ENCODE results near the gene TMEM116.
"Not testable (repeated sequence)": the region's sequence is repeated elsewhere in the genome, so short reads cannot be mapped to it uniquely, and the experiment has no call there.

The TMEM116 gene

DNA sequence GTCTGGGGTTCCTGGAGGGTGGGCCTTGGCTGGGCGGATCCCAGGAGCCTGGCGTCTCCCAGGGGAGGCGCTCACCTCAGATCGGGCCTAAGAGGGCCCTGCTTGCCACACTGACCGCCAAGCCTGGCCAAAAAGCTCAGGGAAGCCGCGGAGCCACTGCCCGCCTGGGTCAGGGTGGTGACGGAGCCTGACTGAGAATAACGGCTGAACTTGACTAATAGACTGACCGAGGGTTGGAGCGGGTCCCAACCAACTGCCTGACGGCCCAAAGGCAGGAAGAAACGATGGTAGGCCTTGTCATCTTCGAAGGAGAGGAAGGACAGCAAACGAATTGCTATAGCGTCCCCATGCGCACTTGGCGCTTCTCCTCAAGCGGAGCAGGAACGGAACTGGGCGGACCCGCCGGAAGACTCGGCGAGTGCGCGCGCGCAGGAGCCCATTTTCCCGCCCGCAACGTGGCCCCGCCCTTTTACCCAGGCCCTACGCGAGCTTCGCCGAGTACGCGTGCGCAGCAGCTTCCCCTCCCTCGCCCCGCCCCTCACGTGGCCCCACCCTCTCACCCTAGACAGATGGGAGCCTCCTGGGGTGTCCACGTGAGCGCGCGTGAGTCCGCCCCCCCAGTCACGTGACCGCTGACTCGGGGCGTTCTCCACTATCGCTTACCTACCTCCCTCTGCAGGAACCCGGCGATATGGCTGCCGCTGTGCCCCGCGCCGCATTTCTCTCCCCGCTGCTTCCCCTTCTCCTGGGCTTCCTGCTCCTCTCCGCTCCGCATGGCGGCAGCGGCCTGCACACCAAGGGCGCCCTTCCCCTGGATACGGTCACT, at the start of gene TMEM116, which contains the start of gene ERP29:
Gene TMEM116, minus strand, starts transcription at position 391 of the 826 bp plus-strand sequence. CDS start 7,895 bp downstream, outside the sequence.
Gene ERP29, plus strand, starts transcription at position 652 of the 826 bp plus-strand sequence. Its CDS starts 40 bp downstream, at position 692.
- peak; percentile 99 to 100 (median 100) for DNase-seq

DNA sequence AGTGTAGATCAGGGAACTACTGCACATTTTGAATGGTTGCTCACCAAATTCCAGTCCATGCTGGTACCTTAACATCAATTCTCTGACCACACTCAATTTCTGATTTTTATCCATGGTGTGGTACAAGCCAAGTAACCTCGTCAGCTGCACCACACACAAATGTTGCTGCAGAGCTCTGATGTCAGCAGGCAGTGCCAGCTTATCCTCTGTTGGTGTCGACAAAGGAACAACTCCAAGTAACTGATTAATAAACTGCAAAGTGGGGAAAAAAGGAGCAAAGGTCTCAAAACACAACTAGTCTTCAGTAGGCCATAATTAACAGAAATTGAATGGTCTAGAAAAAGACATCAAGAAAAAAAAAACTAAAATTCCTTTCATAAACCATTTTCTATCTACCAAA, 48.2 kb upstream of the TMEM116 start:
- DNase-seq = no peak

DNA sequence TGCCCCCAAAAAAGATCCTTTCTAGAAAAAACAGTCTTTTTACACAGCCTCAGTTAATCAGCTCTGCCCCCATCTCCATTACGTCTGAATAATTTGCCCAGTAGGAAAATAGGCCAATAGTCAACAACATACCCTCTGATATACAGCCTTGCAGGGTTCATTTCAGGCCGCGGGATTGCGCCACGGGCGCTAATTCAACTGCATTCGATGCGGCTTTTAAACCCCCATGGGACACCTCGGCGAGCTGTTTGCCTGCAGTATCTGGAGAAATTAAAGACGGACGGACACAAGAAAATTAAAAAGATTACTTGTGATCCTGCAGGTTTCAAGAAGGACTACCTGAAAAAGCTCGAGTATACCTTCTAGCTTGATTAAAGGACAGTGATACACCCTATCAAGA, 36.4 kb upstream of the TMEM116 start:
- DNase-seq = no peak

DNA sequence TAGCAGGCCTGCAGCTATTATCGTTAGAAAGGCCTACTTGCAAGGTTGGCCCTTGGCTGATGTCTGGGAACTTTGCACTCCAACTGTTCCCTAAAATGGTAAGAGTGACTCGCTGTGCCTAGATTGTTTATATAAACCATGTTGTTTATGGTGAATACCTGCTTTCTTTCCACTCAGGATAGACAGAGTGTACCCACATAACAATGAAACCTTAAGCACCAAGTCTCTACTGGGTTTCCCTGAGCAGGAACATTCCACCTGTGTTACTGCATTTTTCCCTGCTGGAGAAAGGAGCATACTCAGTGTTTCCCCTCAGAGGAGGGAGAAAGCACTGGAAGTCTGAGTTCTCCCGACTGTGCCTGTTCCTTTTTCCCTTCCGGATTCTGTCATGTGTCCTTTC, 33.0 kb upstream of the TMEM116 start:
- DNase-seq = no peak

DNA sequence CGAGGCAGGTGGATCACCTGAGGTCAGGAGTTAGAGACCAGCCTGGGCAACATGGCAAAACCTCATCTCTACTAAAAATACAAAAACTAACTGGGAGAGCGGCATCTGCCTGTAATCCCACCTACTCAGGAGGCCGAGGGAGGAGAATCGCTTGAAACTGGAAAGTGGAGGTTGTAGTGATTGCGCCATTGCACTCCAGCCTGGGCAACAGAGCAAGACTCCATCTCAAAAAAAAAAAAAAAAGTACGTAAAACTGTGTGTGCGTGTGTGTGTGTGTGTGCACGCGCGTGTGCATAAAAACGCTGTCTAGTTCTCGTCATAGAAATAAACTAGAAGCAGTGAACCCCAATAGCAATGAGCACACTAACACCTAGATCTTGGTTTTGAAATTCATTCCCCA, 23.6 kb upstream of the TMEM116 start:
- not testable (repeated sequence) for DNase-seq

DNA sequence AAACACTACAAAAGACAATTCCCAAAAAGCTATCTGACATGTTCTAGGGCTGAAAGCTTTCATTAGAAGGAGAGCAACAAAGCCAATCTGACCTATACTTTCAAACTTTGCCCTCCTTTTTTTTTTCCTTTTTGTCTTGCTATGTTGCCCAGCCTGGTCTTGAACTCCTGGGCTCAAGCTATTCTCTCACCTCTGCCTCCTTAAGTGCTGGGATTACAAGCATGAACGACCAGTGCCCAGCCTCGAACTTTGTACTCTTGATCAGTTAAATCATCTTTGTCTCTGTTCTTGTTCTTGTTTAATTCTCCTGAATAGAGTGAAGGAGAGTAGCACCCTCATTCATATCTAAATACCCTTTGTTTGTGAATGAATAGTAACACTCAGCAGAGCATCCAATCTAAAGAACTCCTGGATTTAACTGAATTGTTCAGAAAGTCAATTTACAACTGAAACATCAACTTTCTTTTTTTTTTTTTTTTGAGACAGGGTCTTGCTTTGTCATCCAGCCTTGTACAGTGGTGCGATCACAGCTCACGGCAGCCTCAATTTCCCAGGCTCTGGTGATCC, 22.3 kb upstream of the TMEM116 start:
- no peak for DNase-seq

DNA sequence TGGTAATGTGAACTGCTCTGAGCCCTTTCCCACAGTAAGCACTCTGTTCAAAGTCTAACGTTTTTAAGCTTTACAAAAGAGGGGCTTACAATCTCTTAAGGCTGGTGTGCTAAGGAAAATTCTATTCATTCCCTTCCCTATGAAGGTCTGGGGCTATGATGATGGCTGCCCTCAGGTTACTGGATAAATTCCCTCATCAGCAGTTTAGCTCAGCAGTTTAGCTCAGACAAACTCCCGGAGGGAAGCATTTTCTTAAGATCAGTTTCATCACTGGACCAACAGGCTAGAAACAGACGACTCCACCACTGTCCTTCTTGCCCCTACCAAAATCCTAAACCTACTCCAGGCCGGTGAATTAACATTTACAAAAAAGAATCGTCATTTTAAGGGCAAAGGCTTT, 19.3 kb upstream of the TMEM116 start:
- DNase-seq = no peak

DNA sequence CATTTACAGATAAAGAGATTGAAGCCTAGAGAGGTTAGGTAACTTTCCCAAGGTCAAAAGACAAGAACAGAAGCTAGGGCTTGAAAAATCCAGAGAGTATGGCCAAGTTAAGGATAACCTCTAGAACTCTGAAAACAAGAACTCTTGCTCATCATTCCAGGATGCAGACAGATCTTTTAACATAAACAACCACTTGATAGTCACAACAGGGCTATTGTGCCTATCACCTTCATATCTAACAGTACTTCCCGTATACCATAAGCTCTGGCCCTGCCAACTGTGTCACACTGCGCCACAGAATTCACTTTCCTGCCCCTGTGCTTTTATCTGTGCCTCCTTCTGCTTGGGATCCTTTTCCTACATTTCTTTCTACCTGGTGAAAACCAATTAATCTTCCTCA, 18.5 kb upstream of the TMEM116 start:
- DNase-seq = no peak

DNA sequence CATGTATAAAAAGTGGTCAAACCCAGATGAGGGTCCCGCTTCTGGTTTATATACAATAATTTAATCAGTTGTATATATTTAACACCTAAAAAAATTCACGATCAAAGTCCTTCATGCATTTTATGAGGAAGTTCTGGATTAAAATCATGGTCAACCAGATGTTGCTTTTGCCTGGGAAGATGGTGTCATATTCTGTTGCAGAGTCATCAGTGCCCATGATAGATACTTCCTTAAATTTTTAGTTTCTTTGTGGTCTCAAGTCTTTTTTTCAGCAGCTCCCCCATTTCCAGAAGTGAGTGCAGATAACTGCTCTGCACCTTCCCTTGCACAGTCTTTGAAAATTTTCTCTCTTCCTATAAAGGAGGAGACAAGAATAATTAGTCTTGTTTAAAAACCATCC, 16.3 kb upstream of the TMEM116 start:
- no peak for DNase-seq

DNA sequence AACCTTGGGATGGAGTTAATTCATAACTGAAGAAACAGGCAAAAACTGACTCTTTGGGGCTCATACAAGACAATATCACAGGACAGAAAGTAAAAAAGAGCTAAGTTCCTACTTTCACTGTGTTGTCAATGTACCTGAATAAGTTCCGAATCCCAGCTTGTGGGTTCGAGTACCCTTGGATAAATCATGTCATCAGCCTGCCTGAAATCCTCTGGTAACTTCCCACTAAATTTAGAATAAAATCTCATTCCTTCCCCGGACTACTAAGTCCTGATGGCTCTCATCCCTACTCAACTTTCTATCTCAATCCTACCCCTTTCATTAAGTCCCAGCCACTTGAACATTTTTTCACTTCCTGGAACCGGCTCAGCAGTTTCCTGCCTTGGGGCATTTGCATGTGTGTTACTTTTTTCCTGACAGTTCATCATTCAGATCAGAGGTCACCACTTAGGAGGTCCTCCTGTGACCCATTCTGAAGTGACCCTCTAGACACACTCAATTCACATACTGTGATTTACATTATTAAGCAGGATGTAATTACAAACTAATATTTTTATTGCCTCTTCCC, 12.9 kb upstream of the TMEM116 start:
- peak in 1 of 3 experiments; percentile 25 for DNase-seq

DNA sequence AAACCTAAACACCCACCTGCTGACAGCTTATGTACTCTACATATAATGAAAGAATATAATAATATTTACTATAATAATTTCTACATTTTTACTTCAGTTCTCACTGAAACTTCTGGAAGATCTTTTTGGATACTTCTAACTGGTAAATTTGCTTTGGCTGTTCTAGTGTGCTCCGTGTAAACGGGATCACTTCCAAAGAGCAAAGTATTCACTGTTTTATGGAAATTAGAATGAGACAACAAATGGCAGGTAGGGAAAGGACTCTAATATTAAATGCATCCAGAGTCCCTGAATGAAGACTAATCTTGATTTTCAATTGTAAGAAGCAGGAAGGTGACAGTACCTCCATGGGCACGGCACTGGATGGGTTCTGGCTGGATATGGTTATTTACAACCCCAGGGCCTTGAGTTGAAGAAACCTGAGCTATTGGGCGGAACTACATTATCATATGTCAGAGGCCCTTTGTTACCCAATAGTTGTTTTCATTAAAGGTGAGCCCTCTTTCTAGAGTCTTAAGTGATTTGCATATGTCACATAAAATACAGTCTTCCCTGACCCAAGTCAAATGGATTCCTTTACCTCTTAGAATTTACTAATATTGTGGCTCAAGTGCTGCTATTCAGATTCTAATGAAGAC, 10.9 kb upstream of the TMEM116 start:
- DNase-seq = no peak

DNA sequence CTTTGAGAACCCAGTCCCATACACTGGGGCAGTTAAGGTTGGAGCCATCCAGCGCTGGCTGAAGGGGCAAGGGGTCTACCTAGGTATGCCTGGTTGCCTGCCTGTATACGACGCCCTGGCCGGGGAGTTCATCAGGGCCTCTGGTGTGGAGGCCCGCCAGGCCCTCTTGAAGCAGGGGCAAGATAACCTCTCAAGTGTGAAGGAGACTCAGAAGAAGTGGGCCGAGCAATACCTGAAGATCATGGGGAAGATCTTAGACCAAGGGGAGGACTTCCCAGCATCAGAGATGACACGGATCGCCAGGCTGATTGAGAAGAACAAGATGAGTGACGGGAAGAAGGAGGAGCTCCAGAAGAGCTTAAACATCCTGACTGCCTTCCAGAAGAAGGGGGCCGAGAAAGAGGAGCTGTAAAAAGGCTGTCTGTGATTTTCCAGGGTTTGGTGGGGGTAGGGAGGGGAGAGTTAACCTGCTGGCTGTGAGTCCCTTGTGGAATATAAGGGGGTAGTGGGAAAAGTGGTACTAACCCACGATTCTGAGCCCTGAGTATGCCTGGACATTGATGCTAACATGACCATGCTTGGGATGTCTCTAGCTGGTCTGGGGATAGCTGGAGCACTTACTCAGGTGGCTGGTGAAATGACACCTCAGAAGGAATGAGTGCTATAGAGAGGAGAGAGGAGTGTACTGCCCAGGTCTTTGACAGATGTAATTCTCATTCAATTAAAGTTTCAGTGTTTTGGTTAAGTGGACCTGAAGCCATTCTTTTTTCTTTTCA, 9.5 kb upstream of the TMEM116 start:
- no peak for DNase-seq

DNA sequence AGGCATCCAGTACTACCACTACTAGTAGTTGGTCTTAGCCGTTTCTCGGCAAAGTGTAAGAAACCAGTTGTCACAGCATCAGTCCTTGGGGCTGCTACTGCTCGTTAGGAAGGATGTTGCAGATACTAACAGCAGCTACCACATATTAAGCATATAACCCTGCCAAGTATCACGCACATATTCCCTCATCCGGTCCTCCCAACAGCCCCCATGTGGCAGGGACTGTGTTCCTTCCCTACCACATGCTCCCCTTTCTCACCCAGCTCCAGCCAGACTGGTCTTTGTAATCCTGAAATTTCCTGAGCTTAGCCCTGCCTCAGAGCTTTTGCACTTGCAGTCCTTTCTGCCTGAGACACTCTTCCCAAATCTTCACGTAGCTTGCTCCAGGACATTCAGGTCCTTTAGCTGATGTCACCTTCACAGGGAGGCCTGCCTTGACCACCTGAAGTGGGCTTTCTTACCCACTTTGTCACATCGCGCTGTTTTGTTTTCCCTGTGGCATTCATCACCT, 8.0 kb upstream of the TMEM116 start:
- no peak for DNase-seq

DNA sequence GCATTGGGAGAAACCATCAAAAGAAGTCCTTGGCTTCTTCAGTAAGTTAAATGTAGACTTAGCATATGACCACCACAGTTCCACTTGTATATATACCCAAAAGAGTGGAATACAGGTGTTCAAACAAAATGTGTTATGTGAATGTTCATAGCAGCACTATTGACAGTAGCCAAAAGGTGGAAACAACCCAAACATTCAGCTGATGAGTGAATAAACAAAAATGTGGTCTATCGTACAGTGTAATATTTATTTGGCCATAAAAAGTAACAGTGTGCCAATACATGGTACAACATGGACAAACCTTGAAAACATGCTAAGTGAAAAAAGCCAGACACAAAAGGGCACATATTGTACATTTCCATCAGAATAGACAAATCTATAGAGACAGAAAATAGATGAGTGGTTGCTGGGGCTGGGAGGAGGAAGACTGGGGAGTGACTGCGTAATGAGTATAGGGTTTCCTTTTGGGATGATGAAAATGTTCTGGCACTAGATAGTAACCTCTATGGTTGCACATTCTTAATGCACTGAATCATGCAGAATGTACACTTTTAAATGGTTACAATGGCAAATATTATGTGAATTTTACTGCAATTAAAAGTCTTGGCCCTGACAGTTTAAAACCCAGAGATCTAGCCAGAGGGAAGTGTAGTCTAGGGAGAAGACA, 5.7 kb upstream of the TMEM116 start:
- no peak for DNase-seq

DNA sequence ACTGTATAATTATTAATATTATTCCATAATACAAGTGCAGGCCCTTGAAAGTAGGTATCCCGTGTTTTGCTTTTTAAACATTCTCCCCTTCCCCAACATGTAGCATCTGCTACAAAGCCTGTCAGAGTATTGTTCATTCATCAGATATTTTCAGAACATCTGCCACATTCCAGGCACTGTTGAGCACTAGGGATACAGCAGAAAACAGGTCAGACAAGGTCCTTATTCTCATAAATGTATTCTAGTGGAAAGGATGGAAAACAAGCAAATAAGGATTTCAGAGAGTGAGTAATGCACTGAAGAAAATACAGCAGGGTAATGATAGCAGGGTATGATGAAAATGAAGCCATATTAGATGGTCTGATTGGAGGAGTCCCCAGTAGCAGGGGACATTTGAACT, 4.1 kb upstream of the TMEM116 start:
- DNase-seq = no peak

DNA sequence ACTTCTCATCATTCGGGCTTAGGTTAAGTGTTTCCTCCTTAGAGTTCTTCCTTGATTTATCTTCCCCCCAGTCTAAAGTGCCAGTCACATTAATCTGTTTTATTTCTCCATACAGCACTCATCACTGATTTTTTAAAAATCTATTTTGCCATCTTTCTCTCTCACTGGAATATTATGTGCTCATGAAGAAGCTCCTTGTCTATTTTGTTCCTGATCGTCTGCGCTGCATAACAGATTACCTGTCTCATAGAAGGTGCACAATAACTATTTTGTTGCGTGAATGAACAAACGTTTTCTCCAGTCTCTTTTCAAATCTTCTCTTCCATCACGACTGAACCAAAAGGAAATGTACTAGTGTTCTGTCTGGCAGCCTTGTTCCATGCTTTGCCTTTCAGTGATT, 3.0 kb upstream of the TMEM116 start:
- DNase-seq = no peak

DNA sequence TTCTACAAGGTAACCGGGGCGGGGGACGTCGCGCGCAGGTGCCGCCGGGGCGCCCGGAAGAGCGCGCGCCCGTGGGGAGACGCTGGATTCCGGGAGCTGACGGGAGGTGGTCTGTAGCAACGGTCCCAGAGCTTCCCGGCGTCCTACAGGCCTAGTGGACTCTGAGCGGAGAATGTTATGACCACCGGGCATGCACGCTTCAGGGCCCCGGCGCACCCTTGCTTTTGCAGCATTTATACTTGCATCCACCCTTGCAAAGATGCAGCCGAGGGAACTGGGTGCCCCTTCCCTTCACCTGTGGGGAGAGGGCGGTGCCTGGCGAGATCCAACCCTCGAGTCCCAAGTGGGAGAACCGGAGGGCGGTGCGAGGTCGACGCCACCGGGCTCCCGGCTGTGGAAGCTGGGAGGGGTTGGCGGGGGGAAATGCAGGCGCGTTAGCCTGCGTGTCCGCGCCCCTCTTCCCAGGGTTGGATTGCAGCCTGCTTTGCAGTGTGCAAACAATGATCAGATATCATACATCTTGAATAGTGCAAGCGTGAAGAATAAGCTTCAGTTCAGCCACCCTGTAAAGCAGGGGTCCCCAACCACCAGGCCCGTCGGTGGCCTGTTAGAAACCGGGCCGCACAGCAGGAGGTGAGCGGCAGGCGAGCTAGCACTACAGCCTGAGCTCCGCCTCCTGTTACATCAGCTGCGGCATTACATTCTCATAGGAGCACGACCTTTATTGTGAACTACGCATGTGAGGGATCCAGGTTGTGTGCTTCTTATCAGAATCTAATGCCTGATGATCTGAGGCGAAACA, 837 bp upstream of the TMEM116 start:
- peak; percentile 81 to 92 (median 89) for DNase-seq

DNA sequence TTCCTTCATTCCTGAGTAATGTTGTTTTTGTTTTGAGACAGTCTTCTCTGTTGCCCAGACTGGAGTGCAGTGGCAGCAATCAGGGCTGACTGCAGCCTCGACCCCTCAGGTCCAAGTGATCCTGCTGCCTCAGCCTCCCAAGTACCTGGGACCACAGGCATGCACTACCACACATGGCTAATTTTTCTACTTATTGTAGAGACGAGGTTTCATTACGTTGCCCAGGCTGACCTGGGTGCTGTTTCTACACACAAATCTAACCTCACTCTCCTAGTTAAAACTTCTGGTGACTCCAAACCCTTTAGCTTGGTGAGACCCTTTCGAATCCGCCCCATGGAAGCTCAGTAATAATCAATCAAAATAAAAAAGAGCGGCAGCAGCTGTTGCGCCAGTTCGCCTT, 1.3 kb downstream of the TMEM116 start:
- no peak for DNase-seq

DNA sequence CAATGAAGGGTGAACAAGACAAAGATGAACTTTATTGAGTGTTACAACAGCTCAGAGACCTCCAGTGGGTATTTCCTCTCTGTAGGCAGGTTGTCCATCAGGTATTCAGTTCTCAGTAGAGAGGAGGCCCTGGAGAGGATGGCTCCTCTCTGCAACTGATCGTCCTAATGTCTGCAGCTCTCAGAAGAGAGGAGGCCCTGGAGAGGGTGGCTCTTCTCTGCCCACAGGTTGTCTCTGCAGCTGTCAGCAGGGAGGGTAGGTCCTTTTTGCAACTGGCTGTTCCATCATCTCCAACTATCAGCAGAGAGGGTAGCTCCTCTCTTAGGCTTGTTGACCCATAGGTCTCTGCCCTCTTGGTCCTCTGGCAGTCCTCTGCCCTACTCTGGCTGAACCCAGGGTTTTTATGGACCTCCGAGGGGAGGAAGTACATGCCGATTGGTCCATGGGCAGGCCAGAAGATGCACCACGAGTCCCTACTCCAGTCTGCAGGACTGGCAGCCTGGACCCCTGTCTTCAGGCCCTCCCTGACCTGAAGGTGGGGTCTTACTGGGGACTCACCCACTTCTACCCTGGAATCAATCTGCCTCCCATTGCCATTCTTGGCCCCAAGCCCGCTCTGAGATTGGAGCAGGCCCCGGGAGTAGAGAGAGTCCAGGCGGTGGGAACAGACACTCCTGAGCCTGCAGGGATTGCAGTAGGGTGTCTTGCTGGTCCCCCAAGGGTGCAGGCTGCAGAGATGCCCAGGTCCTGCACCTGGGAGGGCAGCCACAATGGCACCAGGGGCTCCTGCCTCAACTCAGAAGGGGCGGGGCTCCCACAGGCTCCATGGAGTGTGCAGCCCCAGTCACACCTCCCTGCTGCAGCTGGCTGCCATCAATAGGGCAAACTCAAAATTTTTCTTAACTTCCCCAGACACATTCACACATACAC, 2.3 kb downstream of the TMEM116 start:
- no peak for DNase-seq

DNA sequence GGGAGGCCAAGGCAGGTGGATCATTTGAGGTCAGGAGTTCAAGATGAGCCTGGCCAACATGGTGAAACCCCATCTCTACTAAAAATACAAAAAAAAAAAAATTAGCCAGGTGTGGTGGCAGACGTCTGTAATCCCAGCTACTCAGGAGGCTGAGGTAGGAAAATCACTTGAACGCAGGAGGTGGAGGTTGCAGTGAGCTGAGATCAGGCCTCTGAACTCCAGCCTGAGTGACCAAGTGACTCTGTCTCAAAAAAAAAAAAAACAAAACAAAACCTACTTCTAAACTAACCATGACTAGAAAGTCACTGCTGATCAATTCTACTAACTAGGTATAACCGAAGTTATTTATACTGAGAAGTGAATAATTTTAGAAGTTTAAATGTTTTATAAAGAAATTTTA, 3.4 kb downstream of the TMEM116 start:
- DNase-seq = not testable (repeated sequence)
